DND-41 (cell line): ENCODE measurements around the gene SOX6.

Experiments used
- EZH2 ChIP-seq: IDR thresholded peaks from 3 replicates; pipeline ENCODE4 v1.6.1; 2012; ENCODE audit warnings: borderline replicate concordance, low read depth, mild to moderate bottlenecking, moderate library complexity, low read length, inconsistent platforms; ENCODE audit not compliant: severe bottlenecking
- TF ChIP-seq, protein P1 (sequence below): IDR thresholded peaks from 2 replicates; pipeline ENCODE4 v1.5.1; 2012; ENCODE audit warnings: borderline replicate concordance, low read length, moderate library complexity, mild to moderate bottlenecking; ENCODE audit not compliant: poor library complexity, severe bottlenecking; ENCODE audit errors: extremely low read depth

DNA sequence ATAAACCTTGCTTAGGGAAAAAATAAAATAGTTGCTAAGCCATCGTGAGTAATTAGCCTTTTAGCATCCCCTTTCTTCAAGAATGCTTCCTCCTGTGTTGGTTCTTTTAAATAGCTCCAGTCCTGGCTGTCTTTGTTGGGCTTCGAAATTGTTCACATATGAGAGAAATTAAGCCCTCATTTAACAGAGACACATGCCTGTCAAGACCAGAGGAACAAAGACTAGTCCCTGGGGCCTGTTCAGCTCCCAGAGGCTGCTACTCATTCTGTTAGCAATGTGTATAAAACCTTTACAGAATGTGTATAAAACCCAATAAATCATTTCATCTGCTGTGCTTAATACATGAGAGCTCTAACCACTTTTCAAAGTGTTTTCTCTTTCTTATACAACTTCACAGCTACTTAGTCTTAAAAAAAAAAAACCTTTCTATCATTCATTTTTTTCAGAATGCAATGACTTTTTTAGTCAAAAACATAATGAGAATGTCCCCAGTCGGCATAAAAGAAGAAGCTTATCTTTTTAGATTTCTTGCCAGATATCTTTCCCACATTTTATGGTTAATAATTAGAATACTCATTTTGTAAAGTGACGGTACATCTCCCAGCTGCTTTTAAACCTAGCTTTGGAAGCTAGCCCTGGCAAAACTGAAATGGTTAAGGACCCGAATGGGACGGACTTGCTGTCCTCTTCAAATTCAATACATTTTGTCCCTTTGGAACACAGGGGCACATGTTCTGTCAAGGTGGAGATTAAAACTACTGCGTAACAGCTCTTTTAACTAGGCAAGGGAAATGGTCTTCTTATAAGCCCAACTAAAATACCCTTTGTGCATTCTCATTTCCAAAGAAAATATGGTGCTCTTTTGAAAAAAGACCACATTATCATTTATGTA lies 186.1 kb downstream of the SOX6 start:
- TF ChIP-seq, protein P1, sequence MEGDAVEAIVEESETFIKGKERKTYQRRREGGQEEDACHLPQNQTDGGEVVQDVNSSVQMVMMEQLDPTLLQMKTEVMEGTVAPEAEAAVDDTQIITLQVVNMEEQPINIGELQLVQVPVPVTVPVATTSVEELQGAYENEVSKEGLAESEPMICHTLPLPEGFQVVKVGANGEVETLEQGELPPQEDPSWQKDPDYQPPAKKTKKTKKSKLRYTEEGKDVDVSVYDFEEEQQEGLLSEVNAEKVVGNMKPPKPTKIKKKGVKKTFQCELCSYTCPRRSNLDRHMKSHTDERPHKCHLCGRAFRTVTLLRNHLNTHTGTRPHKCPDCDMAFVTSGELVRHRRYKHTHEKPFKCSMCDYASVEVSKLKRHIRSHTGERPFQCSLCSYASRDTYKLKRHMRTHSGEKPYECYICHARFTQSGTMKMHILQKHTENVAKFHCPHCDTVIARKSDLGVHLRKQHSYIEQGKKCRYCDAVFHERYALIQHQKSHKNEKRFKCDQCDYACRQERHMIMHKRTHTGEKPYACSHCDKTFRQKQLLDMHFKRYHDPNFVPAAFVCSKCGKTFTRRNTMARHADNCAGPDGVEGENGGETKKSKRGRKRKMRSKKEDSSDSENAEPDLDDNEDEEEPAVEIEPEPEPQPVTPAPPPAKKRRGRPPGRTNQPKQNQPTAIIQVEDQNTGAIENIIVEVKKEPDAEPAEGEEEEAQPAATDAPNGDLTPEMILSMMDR, result no peak
- TF ChIP-seq EZH2, result no peak
